IPS-18c (cell line): ENCODE data around the gene LARGE2.

Experiments used
- H3K4me3 ChIP-seq: 2 replicates; pipeline ENCODE4 v1.7.0; 2013; ENCODE audit warnings: low read depth, mild to moderate bottlenecking, low read length, moderate library complexity; ENCODE audit not compliant: insufficient read depth
- H3K9me3 ChIP-seq: one replicate; pipeline ENCODE4 v1.6.1; 2013; ENCODE audit warnings: mild to moderate bottlenecking, low read length, moderate library complexity; ENCODE audit not compliant: control insufficient read depth, insufficient read depth

The LARGE2 gene

DNA sequence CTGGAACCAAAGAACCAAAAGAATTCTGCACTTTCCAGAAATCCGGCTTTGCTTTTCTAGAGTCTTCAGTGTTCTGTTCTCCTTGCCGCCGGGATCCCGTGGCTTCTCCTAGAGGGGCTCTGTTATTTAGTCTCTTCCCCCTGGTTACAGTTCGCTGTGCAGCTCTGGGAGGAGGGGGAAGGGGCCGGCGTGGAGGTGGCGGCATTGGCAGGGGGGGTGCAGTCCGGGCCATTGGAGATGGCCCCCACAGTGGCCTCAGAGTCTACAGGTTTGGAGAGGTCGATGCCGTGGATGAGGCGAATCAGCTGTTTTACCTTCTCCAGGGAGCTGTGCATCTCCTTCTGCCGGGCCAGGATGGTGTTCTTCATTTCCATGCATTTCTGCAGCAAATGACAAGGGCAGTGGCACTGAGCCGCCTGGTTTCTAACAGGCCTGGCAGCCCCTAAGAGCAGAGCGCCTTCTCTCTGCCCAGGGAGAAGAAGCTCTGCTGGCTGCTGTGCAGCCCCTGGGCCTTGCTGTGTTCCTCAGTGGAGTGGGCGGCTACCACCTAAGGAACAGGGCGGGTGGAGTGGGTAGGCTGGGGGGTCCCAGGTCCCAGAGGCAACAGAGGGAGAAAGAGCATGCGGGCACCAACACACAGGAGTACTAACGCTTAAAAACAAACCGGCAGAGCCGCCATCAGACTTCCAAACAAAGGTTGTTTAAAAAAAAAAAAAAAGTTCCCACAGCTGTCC, 11.6 kb downstream of the LARGE2 start:
- no peaks in the 10 kb centered on the region for H3K9me3 ChIP-seq
- no peak overlapping the region for H3K4me3 ChIP-seq

DNA sequence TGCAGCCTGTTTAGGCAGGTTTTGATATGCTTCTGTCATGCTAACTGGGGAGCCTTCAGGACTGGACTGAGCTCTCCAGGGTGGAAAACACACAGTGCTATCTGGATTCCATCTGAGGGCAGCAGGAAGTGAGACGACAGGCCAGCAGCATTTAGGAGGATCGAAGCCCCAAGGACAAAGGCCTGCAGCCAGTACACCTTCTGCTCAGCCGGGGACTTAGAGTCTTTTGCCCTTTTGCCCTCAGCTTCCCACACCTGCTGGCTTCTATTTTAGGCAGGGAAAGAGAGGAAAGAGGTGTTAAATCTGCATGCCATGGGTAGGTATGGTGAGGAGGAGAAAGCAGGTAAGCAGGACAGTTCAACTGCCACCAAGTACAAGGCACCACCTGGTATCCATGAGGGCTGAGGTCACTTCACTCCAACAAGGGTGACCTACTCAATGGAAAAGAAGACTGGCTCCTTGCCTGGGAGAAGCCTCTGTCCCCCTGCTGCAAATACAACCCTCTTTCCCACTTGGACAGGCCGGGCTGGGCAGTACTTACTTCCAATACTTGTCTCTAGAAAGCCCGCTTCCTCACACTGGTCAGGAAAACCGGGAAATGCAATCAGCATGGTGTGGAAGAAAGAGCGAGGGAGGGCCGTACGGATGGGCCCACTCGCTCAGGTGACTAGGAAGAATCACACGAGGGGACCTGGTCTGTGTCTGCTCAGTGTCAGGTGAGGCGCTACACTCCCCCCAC, 12.3 kb downstream of the LARGE2 start:
- no peak overlapping the region for H3K4me3 ChIP-seq

DNA sequence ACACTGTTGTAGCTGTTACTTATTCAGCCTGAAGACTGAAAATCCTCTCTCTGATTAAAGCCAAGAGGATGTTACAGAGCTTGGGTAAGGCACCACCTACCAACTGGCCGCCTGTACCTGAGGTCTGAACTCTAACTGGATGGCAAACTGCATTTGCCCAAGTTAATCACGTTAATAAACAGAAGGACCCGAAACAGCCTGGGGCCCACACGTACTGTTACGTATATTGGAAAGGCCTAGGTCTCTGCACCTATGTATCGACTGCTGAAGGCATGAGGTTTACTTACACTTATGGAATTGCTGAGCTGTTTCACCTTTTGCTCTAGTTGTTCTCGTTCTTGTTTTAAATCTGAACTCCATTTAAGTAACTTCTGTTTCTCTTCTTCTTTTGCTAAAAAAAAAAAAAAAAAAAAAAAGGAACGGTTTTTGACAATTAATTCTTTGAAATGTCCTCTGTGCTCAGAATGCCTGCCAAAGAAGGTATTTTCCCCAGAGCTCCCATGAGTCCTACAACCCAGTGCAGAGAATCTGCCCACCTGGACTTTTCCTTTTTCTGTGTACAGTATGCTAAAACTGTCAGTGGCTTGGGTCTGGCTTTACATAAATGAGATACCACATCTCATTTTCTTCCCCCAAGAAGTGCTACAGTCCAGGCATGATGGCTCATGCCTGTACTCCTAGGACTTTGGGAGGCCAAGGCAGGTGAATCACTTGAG, 13.1 kb downstream of the LARGE2 start:
- Histone ChIP-seq H3K4me3 (no peak overlapping the region), H3K9me3 (no peaks in the 10 kb centered on the region)

More for the DNA sequence above, 12.3 kb downstream of the LARGE2 start:
- no peaks in the 10 kb centered on the region for H3K9me3 ChIP-seq

DNA sequence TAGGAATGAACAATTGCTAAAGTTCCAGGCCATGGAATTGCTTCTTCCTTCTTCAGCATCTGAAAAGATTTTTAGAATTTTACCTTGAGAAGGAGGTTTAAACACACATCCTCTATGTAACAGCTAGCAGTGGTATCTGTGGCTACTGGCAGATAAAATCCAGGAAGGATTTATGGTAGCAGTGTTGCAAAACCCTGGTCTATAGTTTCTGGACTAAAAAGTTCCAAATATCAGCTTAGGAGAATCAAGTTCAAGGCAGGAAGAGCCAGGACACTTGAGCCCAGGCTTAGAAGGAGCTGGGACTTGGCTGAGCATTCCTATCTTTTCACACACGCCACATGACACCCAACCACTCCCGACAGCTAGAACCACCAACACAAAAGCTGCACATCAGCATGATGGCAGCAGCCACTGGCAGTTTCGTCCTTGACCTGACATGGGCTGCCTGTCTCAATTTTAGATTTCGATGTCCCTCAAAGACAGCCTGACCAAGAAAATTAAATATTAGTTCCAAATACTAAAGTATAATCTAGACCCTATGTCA, 14.1 kb downstream of the LARGE2 start:
- H3K4me3 ChIP-seq: no peak overlapping the region

DNA sequence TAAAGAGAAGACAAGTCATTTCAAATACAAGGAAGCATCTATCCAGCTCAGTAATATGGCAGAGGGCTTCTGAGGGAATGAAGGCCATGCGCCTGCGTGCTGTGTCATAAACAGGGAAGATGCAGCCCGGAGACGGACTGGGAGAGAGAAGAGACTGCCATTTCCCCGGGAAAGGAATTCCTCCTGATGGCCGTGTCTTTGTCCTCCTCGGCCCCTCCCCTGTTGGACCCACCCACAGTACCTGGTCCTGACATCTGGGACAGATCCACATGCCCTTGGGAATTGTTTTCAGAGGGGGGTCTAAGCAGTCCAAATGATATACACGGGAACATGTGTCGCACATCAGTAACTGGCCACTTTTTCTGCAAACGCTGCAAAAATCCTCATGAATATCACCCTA, 15.5 kb downstream of the LARGE2 start:
- Histone ChIP-seq H3K9me3 (no peaks in the 10 kb centered on the region), H3K4me3 (no peak overlapping the region)

More for the DNA sequence above, 14.1 kb downstream of the LARGE2 start:
- no peaks in the 10 kb centered on the region for H3K9me3 ChIP-seq

DNA sequence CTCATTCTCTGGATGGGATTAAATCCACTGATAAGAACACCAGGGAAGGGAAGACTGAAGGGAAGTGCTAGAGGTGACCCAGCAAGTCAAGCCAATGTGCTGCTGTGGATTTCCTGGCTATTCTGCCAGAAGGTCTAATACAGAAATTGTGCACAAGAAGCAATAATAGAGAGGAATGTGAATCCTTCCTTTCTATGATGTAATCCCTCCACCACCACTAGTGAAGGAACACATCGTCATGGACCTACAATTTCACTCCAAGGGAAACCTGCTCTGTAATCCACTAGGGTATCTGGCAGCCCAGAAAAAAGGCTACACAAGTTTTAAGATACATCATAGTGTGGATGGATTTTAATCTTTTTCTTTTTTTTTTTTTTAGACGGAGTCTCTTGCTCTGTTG, 17.4 kb downstream of the LARGE2 start:
- Histone ChIP-seq H3K4me3 (no peak overlapping the region), H3K9me3 (peaks cover 2% of the 10 kb centered on the region)

DNA sequence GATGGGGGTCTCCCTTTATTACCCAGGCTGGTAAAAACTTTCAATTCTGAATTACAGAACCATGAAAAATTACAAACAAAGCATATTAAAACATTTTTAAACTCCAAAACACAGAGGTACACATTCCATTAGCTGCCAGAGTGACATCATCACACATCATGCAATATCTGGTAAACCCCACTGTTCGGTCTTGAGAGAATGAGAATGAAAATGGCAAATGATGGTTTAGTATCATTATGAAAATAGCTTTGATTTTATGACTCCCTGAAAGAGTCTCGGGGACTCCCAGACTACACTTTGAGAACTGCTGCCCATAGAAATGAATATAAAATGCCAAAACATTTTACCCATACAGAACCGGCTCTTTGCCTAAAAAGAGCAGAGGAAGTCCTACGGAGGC, 18.8 kb downstream of the LARGE2 start:
- Histone ChIP-seq H3K9me3 (peaks cover 2% of the 10 kb centered on the region), H3K4me3 (no peak overlapping the region)

DNA sequence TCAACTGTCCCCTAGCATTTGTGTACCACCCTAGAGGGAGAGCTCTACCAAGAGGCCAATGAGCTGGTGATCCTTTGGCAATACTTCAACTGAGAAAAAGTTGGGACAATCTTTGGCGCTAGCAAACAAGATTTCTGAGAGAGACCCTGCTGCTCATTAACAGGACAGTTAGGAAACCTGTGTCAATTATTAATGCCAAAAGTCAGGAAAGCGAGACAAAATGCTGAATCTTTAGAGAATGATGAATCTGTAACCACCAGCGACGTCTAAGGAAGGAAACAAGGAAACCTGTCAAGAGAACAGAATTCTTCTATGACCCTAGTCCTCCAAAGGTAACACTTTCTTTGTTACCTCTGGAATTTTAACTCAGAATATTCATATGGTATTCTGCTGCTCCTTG, 19.9 kb downstream of the LARGE2 start:
- no peak overlapping the region for H3K4me3 ChIP-seq
- peaks cover 2% of the 10 kb centered on the region for H3K9me3 ChIP-seq

DNA sequence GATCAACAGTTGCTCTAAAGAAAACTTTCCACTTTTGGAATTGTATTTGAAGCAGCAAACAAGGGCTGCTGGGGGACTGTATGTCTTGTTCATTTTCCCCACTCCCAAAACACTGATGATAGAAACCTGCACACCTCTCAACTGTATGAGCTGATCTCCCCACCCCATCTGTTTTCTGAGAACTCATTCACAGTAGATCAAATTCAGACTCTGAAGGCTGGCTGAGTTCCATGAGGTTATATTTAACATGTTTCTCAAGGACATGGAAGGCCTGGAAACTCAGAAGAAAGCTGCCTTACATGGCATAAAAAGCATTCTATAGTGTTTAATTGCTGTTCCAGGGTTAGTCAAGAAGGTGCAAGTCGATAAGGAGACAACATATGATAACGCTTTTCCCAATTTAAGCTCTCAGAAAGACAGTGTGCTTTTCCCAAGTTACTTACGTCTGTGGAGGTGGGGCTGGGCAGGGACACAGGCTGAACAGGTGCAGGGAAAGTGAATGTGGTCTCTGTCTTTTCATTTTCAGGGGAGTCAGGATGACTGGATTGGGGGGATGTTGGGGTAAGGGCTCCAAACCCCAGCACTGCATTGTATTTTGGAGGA, 23.0 kb downstream of the LARGE2 start:
- Histone ChIP-seq H3K4me3 (no peak overlapping the region), H3K9me3 (peaks cover 2% of the 10 kb centered on the region)

DNA sequence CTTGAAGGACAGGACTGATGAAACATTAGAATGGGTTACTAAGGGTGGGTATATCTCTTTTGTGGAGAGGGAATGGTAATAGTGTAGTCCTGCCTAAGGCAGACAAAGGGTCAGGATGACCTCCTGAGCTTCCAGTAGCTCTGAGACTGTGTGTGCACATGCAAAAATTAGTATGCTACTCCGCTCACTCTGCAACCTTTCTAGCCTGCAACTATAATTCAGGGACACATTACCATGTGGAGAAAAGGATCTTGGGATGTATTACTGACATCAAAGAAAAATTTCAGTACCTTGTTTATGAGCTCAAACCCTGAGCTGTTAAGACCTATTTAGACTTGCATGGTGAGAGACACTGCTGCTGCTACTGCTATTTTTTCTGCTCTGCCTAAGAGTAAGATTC, 25.4 kb downstream of the LARGE2 start:
- no peak overlapping the region for H3K4me3 ChIP-seq
- peaks cover 2% of the 10 kb centered on the region for H3K9me3 ChIP-seq

DNA sequence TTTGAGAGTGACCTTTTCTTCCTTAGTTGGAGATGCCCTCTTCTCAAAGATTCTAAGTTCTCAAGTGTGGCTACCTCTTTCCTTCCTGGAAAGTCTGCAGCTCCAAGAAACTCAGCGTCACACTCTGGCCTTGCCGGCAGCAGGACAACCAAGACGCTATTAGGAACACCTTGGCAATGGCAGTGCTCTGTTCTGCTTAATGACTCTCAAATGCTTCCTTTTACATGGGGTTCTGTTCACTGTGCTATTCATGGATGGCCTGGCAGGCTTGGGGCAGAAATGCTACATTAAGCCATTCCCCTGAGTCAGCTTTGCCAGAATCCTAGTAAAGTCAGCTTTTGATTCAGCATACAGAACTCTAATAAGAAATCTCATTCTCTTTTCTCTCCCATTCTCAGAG, 25.9 kb downstream of the LARGE2 start:
- Histone ChIP-seq H3K9me3 (peaks cover 2% of the 10 kb centered on the region), H3K4me3 (no peak overlapping the region)

DNA sequence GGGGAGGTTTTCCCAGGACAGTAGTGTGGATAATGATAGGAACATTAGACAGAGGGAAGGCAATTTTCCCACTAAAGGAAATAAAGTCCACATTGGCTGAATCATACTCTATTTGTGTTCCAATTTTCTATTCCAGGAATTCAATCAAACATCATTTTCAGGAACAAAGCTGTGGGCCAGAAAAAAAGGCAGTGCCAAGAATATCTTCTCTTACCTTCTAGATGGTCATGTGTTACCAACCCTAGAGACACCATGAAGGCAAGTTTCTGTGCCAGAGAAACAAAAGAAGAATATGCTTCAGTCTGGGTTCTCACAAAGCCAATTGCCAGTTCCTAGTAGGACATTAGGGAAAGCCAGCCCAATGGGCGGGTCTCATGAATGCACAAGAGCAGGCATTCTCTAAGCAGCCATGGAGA, 27.5 kb downstream of the LARGE2 start:
- Histone ChIP-seq H3K9me3 (no peaks in the 10 kb centered on the region), H3K4me3 (no peak overlapping the region)

DNA sequence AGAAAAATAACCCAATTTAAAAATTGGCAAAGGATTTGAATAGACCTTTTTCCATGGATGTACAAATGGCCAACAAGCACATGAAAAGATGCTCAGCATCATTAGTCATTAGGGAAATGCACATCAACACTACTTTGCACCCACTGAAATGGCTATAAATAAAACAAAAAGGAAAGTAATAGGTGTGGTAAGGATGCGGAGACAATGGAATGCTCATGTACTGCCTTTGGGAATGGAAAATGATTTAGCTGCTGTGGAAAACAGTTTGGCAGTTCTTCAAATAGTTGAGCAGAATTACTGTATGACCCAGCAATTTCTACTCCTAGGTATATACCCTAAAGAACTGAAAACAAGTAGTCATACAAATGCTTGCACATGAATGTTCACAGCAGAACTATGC, 37.4 kb downstream of the LARGE2 start:
- Histone ChIP-seq H3K4me3 (no peak overlapping the region), H3K9me3 (no peaks in the 10 kb centered on the region)

DNA sequence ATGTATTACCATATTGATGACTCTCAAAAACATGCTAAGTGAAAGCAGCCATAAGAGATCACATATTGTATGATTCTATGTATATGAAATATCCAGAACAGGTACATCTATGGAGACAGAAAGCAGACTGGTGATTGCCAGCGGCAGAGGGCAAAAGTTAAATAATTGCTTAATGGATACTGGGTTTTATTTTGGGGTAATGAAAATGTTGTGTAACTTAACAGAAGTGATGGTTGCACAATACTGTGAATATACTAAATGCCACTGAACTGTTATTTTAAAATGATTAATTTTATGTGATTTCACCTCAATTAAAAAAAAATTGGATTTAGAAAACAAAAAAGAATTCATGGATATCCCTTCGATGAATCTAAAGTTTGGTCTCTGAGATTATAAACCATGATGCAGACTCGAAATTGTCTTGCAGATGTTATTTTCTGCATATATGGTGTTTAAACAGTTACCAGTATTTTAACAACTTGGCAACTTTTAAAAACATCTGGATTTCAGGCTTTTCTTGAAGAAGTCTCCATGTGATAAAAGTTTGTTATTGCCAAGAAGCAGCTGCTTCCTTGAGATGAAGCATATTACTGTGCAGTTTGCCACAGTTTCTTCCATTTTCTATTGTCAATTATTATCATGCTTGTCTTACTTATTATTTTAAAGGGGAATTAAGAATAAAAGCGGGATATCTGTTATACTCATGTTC, 38.1 kb downstream of the LARGE2 start:
- H3K4me3 ChIP-seq: no peak overlapping the region
- no peaks in the 10 kb centered on the region for H3K9me3 ChIP-seq

DNA sequence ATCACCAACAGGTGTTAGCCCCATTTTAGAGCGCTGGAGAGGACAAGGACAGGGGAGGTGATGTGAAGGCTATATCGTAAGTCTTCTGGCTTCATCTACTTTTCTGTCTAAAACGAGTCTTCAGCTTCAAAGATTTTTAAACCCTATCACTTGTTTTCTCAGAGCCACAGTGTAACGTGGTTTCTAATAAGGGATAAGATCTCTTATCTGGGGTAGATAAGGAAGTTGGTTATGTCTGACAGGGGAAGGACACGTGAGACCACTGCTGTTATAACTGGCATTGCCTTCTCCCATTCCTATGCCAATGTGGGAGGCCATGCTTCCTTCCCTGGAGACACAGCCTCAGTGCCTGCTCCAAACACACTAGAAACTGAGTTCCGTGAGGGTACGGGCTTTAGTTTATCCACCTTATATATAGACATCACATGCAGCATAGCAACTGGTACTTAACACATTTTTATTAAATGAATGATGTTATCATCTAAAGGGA, 39.3 kb downstream of the LARGE2 start:
- no peaks in the 10 kb centered on the region for H3K9me3 ChIP-seq
- H3K4me3 ChIP-seq: no peak overlapping the region

DNA sequence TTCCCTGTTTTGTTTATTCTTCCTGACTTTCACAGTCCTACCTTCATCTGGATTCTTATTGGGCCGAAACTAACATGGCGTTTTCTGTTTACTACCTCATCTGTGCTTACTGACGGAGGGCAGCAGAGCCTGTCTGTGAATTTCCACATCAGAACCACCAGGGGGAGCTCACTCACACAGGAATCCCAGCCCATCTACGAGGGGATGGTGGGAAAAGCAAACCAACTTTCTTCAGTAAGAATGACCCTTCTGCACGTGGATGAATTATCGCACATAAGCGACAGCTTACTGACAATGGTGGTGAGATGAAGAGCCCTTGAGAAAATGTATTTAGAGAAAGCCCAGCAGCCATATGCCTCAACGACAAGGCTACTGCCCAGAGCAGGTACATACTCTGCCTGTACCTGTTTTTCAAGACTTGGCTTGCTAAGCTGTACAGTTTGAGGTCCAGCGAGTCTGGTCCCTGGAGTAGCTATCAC, 42.5 kb downstream of the LARGE2 start:
- H3K4me3 ChIP-seq: no peak overlapping the region
- no peaks in the 10 kb centered on the region for H3K9me3 ChIP-seq

DNA sequence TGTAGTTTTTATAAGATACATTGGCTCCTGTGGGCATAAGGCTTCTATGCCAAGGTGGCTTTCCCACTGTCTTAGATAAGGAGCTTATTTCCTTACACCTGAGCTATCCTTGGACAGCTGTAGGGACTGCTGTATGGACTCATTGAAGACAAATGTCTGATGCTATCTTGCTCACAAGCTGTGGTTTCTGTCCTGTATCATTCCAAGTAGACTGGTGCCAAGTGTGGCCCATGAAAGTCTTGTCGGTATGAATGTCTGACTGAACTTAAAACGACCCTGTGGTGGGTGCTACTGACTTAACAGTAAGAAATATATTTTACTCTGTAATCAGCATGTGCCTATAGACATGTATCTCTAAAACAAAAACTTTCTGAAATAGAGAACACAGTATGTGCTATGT, 45.0 kb downstream of the LARGE2 start:
- H3K4me3 ChIP-seq: no peak overlapping the region
- no peaks in the 10 kb centered on the region for H3K9me3 ChIP-seq
